Measurements from ENCODE around the gene DDX51. TPM values are rescaled to one million over a fixed set of nuclear protein-coding genes. Genes with fewer than 3 reads are reported as not detected.

Gene DDX51
- total and polyA plus RNA-seq, 2 of the 4 experiments (the other 2 are of a cell fraction) = 3.8 to 14.5 TPM

GRCh38 chr12:132189378-132190011 lies 45.4 kb upstream of the DDX51 start:
- ATAC-seq (ENCODE audit: low read depth) (peak; percentile 97), DNase-seq (peak; percentile 76)
- Histone ChIP-seq H3K36me3 (ENCODE audit: control insufficient read depth, insufficient read depth, low read length) (no peaks in the 10 kb centered on the region), H2BK5ac (ENCODE audit: low read depth, low read length, poor library complexity, severe bottlenecking) (peak overlapping the region; percentile 10), H3K56ac (ENCODE audit: extremely low read depth, insufficient read depth, low read length) (no peak overlapping the region), H3K9me1 (ENCODE audit: insufficient read depth, low read length) (no peaks in the 10 kb centered on the region), H4K20me1 (ENCODE audit: insufficient read depth, low read length) (no peaks in the 10 kb centered on the region; the same call in 1 of the 2 replicates), H2AK9ac (replicated peaks; ENCODE audit: low read depth, low read length, poor library complexity) (peak overlapping the region; percentile 22), H3K9ac (ENCODE audit: low read depth, low read length) (peak overlapping the region; percentile 72), H3K23ac (ENCODE audit: low read depth, low read length) (peak overlapping the region; percentile 58; the same call in 1 of the 2 replicates), H2AFZ (replicated peaks; ENCODE audit: low read length, poor library complexity) (peak overlapping the region; percentile 91), H4K5ac (ENCODE audit: low read depth, low read length) (no peak overlapping the region; the same call in 1 of the 2 replicates), H3K4ac (ENCODE audit: low read depth, low read length) (peak overlapping the region; percentile 33), H3K14ac (replicated peaks; ENCODE audit: low read depth, low read length) (peak overlapping the region; percentile 71), H3K27ac (ENCODE audit: insufficient read depth, low read length) (peak overlapping the region; percentile 16; the same call in 1 of the 2 replicates), H2BK15ac (ENCODE audit: low read depth, low read length) (no peak overlapping the region), H2AK5ac (ENCODE audit: low read depth, low read length) (no peak overlapping the region), H4K8ac (ENCODE audit: low read depth in 2 of 2, low read length in 2 of 2) (peak overlapping the region; percentile 38 to 87; a peak in 3 of 4 replicates), H3K79me1 (ENCODE audit: low read depth in 1 of 2, low read length in 2 of 2) (no peaks in the 10 kb centered on the region), H4K91ac (ENCODE audit: insufficient read depth, low read depth, low read length) (no peak overlapping the region; the same call in 1 of the 2 replicates), H2BK120ac (ENCODE audit: low read depth, low read length) (no peak overlapping the region), H2BK20ac (ENCODE audit: low read depth, low read length) (no peak overlapping the region), H3K4me2 (ENCODE audit: low read depth, low read length) (peak overlapping the region; percentile 77), H3K27me3 (ENCODE audit: control insufficient read depth, insufficient read depth, low read length) (peaks cover 13% of the 10 kb centered on the region; the same call in 1 of the 2 replicates), H3K4me3 (ENCODE audit: insufficient read depth, low read depth, low read length) (peak overlapping the region; percentile 55), H3K9me3 (ENCODE audit: control insufficient read depth, insufficient read depth, low read length) (peaks cover 12% of the 10 kb centered on the region), H3K18ac (ENCODE audit: low read depth, low read length) (peak overlapping the region; percentile 3; the same call in 1 of the 2 replicates), H3K4me1 (ENCODE audit: control insufficient read depth, insufficient read depth, low read length) (peaks cover 5% of the 10 kb centered on the region; the same call in 1 of the 2 replicates)
- peak; percentile 90 for TF ChIP-seq MAZ (IDR thresholded peaks at IDR 0.05; ENCODE audit: borderline replicate concordance, low read depth, low read length)
- no peak for TF ChIP-seq BHLHE40 (IDR thresholded peaks at IDR 0.05; ENCODE audit: low read depth, low read length)
- 0% methylated on average over 1 of the region's 69 CpGs; no CpG with 5 or more reads in 1 of the 2 experiments for WGBS, 2 experiments (ENCODE audit: extremely low coverage in 2 of 2, insufficient read length in 1 of 2)
- CTCF ChIA-PET = no interaction called here
- no TSS peak for BruUV-seq (replicated peaks)
- dilution Hi-C loops (cut with HindIII; ENCODE audit: low sequenced_read_pairs, unreplicated experiment) (no loop called here), in situ Hi-C loops (cut with MboI; ENCODE audit: low sequenced_read_pairs) (no loop called here), intact Hi-C loops (cut with micrococcal nuclease) (no loop called here)
- POLR2A ChIA-PET (ENCODE audit: unreplicated experiment) = no interaction called here
